H9 (cell line): ENCODE measurements around the gene RASGEF1C. TPM values are rescaled to one million over a fixed set of nuclear protein-coding genes. Genes with fewer than 3 reads are reported as not detected.

ENCODE experiments used
- DNase-seq: peaks from one replicate; pipeline ENCODE4 v3.0.0-alpha.2; 2017
- H2AFZ ChIP-seq: one replicate; pipeline ENCODE4 v1.6.1; 2013; ENCODE audit warnings: mild to moderate bottlenecking, low read length, control low read depth, moderate library complexity
- H2AK5ac ChIP-seq: 2 replicates; pipeline ENCODE4 v1.6.1; 2013; ENCODE audit warnings: low read length, control low read depth, mixed read lengths; ENCODE audit not compliant: insufficient read length
- H2BK120ac ChIP-seq: one replicate; pipeline ENCODE4 v1.6.1; 2013; ENCODE audit warnings: low read depth, mild to moderate bottlenecking, low read length, control low read depth, inconsistent platforms; ENCODE audit not compliant: poor library complexity, severe bottlenecking
- H2BK12ac ChIP-seq: 2 replicates; pipeline ENCODE4 v1.6.1; 2013; ENCODE audit warnings: low read length, control low read depth, mixed read lengths, low read depth; ENCODE audit not compliant: insufficient read length
- H2BK15ac ChIP-seq: 2 replicates; pipeline ENCODE4 v1.6.1; 2013; ENCODE audit warnings: low read depth, low read length, control low read depth
- H2BK20ac ChIP-seq: one replicate; pipeline ENCODE4 v1.6.1; 2013; ENCODE audit warnings: low read depth, mild to moderate bottlenecking, low read length, control low read depth, inconsistent platforms; ENCODE audit not compliant: poor library complexity, severe bottlenecking
- H2BK5ac ChIP-seq: 2 replicates; pipeline ENCODE4 v1.6.1; 2013; ENCODE audit warnings: low read length, control low read depth, mixed read lengths; ENCODE audit not compliant: insufficient read length
- H3K14ac ChIP-seq: 2 replicates; pipeline ENCODE4 v1.6.1; 2013; ENCODE audit warnings: low read length, control low read depth; ENCODE audit not compliant: insufficient read depth
- H3K18ac ChIP-seq: 2 replicates; pipeline ENCODE4 v1.6.1; 2013; ENCODE audit warnings: low read depth, mild to moderate bottlenecking, mixed read lengths, low read length, control low read depth; ENCODE audit not compliant: insufficient read length
- H3K23ac ChIP-seq: 2 replicates; pipeline ENCODE4 v1.6.1; 2013; ENCODE audit warnings: low read length, control low read depth, mixed read lengths, low read depth; ENCODE audit not compliant: insufficient read length
- H3K23me2 ChIP-seq: 2 replicates; pipeline ENCODE4 v1.6.1; 2013; ENCODE audit warnings: low read depth, mild to moderate bottlenecking, mixed read lengths, low read length, control low read depth; ENCODE audit not compliant: insufficient read length, poor library complexity, severe bottlenecking
- H3K27ac ChIP-seq: 2 replicates; pipeline ENCODE4 v1.5.1; 2013; ENCODE audit warnings: low read length, control low read depth, mixed read lengths, low read depth; ENCODE audit not compliant: insufficient read length
- H3K27me3 ChIP-seq: 2 replicates; pipeline ENCODE4 v1.6.1; 2013; ENCODE audit warnings: low read length, control low read depth, inconsistent platforms; ENCODE audit not compliant: insufficient read depth
- H3K4ac ChIP-seq: 2 replicates; pipeline ENCODE4 v1.6.1; 2013; ENCODE audit warnings: low read depth, mild to moderate bottlenecking, control low read depth, inconsistent platforms, low read length, moderate library complexity
- H3K4me1 ChIP-seq: 2 replicates; pipeline ENCODE4 v1.6.1; 2013; ENCODE audit warnings: low read length, control low read depth, inconsistent platforms; ENCODE audit not compliant: insufficient read depth
- H3K4me2 ChIP-seq: 2 replicates; pipeline ENCODE4 v1.6.1; 2013; ENCODE audit warnings: low read length, control low read depth, mixed read lengths; ENCODE audit not compliant: insufficient read length, insufficient read depth
- H3K56ac ChIP-seq: 2 replicates; pipeline ENCODE4 v1.6.1; 2013; ENCODE audit warnings: low read depth, mild to moderate bottlenecking, mixed read lengths, low read length, control low read depth; ENCODE audit not compliant: insufficient read length
- H3K79me1 ChIP-seq: 2 replicates; pipeline ENCODE4 v1.6.1; 2013; ENCODE audit warnings: low read depth, mild to moderate bottlenecking, moderate library complexity, low read length, control low read depth, inconsistent platforms; ENCODE audit not compliant: insufficient read depth, poor library complexity, severe bottlenecking
- H3K79me2 ChIP-seq: 2 replicates; pipeline ENCODE4 v1.6.1; 2013; ENCODE audit warnings: low read length, control low read depth, inconsistent platforms; ENCODE audit not compliant: insufficient read depth
- H3K9ac ChIP-seq: 2 replicates; pipeline ENCODE4 v1.6.1; 2013; ENCODE audit warnings: low read length, control low read depth, mixed read lengths; ENCODE audit not compliant: insufficient read length; ENCODE audit errors: extremely low read depth
- H3K9me3 ChIP-seq: one replicate; pipeline ENCODE4 v1.6.1; 2013; ENCODE audit warnings: low read depth, low read length, inconsistent platforms; ENCODE audit not compliant: control insufficient read depth
- H3T11ph ChIP-seq: one replicate; pipeline ENCODE4 v1.6.1; 2013; ENCODE audit warnings: mild to moderate bottlenecking, low read length, control low read depth, inconsistent platforms
- H4K20me1 ChIP-seq: one replicate; pipeline ENCODE4 v1.6.1; 2013; ENCODE audit not compliant: control insufficient read depth, insufficient read length, insufficient read depth
- H4K5ac ChIP-seq: 2 replicates; pipeline ENCODE4 v1.6.1; 2013; ENCODE audit warnings: low read depth, mild to moderate bottlenecking, mixed read lengths, low read length, control low read depth; ENCODE audit not compliant: insufficient read length
- H4K8ac ChIP-seq: replicated peaks from 2 replicates; pipeline ENCODE4 v1.6.1; 2013; ENCODE audit warnings: low read length, control low read depth, mixed read lengths, low read depth; ENCODE audit not compliant: insufficient read length
- H4K91ac ChIP-seq: 2 replicates; pipeline ENCODE4 v1.6.1; 2013; ENCODE audit warnings: low read depth, mild to moderate bottlenecking, moderate library complexity, mixed read lengths, low read length, control low read depth; ENCODE audit not compliant: insufficient read length
- H3K27ac Mint-ChIP-seq, 3 experiments: 2 replicates in 2 of 3; 3 replicates in 1 of 3; pipeline ENCODE4 v1.8.0; 2020 to 2021; ENCODE audit warnings: mixed read lengths in 3 of 3, mild to moderate bottlenecking in 1 of 3, moderate library complexity in 1 of 3
- H3K27me3 Mint-ChIP-seq: 2 replicates; pipeline ENCODE4 v1.8.0; 2021; ENCODE audit warnings: low read depth, mild to moderate bottlenecking, moderate library complexity, mixed read lengths
- H3K36me3 Mint-ChIP-seq, 3 experiments: 2 replicates in 2 of 3; 3 replicates in 1 of 3; pipeline ENCODE4 v1.8.0; 2020 to 2021; ENCODE audit warnings: low read depth in 3 of 3, mixed read lengths in 3 of 3; ENCODE audit not compliant: insufficient read depth in 1 of 3
- H3K4me1 Mint-ChIP-seq, 2 experiments: 2 replicates each; pipeline ENCODE4 v1.8.0; 2020; ENCODE audit warnings: mixed read lengths in 2 of 2
- H3K4me3 Mint-ChIP-seq, 2 experiments: 2 replicates in 1 of 2; 3 replicates in 1 of 2; pipeline ENCODE4 v1.8.0; 2020 to 2021; ENCODE audit warnings: mild to moderate bottlenecking in 2 of 2, mixed read lengths in 2 of 2, moderate library complexity in 1 of 2
- H3K9me3 Mint-ChIP-seq, 2 experiments: 2 replicates in 1 of 2; 3 replicates in 1 of 2; pipeline ENCODE4 v1.8.0; 2020; ENCODE audit warnings: mild to moderate bottlenecking in 2 of 2, mixed read lengths in 2 of 2, moderate library complexity in 1 of 2
- WGBS: extraction: QIAGEN DNeasy Blood & Tissue Kit; methylation state at CpG from one replicate; pipeline ENCODE4 v1.1.7; 2013; ENCODE audit warnings: missing lambda C conversion rate, low lambda C conversion rate, mixed read lengths; ENCODE audit not compliant: insufficient read length; ENCODE audit errors: extremely low coverage; 5-methylcytosine and 5-hydroxymethylcytosine counted together
- total RNA-seq: library from RNA; stranded (reverse); gene quantifications from 2 replicates; pipeline ENCODE4 v1.2.1, GENCODE V29; 2021
- TF ChIP-seq, protein P1 (sequence below): fragments of 200-600 bp; sonication (generic); conservative IDR thresholded peaks from 3 replicates; pipeline ENCODE4 v1.8.0; 2021; ENCODE audit warnings: antibody characterized with exemption, mild to moderate bottlenecking

RASGEF1C gene
- total RNA-seq, 1 experiment from 2014 or later, result 0.83 TPM

DNA sequence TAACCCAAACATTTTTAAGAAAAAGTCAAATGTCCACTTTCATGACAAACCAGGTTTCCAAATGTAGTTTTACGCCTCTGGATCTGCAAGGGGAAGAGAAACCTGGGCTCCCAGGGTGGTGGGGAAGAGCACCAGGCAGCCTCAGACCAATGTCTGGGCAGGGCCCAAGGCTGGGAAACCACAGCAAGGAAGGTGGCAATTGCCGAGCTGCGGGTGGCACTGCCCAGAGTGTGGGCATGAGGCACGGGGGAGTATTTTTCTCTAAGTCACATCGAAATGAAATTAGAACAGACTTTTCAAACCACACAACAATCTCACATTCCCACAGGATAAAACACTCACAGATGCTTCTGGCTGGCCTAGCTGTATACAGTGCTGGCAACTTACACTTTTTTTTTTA, 32.6 kb upstream of the RASGEF1C start:
- H3K9me3 Mint-ChIP-seq, result no peaks in the 10 kb centered on the region
- Histone ChIP-seq H3K9ac (no peak overlapping the region), H4K91ac (no peak overlapping the region), H2AFZ (no peak overlapping the region), H3K56ac (no peak overlapping the region), H2BK20ac (no peak overlapping the region), H3K9me3 (no peaks in the 10 kb centered on the region), H3K4me1 (no peaks in the 10 kb centered on the region), H2AK5ac (no peak overlapping the region), H4K8ac (no peak overlapping the region), H3K79me1 (no peaks in the 10 kb centered on the region), H4K5ac (no peak overlapping the region), H3K23ac (no peak overlapping the region), H4K20me1 (no peaks in the 10 kb centered on the region), H2BK15ac (no peak overlapping the region), H3T11ph (no peak overlapping the region), H3K27me3 (no peaks in the 10 kb centered on the region), H3K18ac (no peak overlapping the region), H2BK12ac (no peak overlapping the region), H3K79me2 (0 out of 2 replicates have a peak, but pooled peaks cover 2% of the 10 kb centered on the region), H3K4me2 (no peak overlapping the region), H3K4ac (no peak overlapping the region), H3K27ac (no peak overlapping the region), H2BK120ac (no peak overlapping the region), H3K23me2 (no peaks in the 10 kb centered on the region), H2BK5ac (no peak overlapping the region), H3K14ac (no peak overlapping the region)
- TF ChIP-seq, protein P1, sequence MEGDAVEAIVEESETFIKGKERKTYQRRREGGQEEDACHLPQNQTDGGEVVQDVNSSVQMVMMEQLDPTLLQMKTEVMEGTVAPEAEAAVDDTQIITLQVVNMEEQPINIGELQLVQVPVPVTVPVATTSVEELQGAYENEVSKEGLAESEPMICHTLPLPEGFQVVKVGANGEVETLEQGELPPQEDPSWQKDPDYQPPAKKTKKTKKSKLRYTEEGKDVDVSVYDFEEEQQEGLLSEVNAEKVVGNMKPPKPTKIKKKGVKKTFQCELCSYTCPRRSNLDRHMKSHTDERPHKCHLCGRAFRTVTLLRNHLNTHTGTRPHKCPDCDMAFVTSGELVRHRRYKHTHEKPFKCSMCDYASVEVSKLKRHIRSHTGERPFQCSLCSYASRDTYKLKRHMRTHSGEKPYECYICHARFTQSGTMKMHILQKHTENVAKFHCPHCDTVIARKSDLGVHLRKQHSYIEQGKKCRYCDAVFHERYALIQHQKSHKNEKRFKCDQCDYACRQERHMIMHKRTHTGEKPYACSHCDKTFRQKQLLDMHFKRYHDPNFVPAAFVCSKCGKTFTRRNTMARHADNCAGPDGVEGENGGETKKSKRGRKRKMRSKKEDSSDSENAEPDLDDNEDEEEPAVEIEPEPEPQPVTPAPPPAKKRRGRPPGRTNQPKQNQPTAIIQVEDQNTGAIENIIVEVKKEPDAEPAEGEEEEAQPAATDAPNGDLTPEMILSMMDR, result no peak
- peaks cover 25 to 63% (median 51%) of the 10 kb centered on the region in 3 experiments; a peak in 6 of 7 replicates for H3K36me3 Mint-ChIP-seq
- H3K27ac Mint-ChIP-seq, result peak overlapping the region in 1 of 3 experiments; percentile 81; a peak in 1 of 7 replicates
- H3K27me3 Mint-ChIP-seq, result no peaks in the 10 kb centered on the region
- WGBS, result no CpG with 5 or more reads among the region's 5 CpGs
- DNase-seq, result no peak
- H3K4me3 Mint-ChIP-seq, result no peak overlapping the region
- no peaks in the 10 kb centered on the region for H3K4me1 Mint-ChIP-seq
